PC-9 (cell line): ENCODE data around the gene TTC29. TPM values are rescaled to one million over a fixed set of nuclear protein-coding genes. Genes with fewer than 3 reads are reported as not detected.

Experiments
- BruUV-seq: library from RNA; stranded (reverse); fragments of 400-500 nt; replicated peaks from 2 replicates; lab custom pipeline; 2021; lab: Mats Ljungman, UMichigan
- CTCF ChIA-PET: fragments of 300-600 bp; sonication (Branson Sonifier 250); formaldehyde crosslinking; loops from one replicate; lab custom pipeline; 2022; ENCODE audit warnings: antibody characterized with exemption; lab: Charles Lee
- POLR2A ChIA-PET: fragments of 300-600 bp; sonication (Branson Sonifier 250); formaldehyde crosslinking; loops from one replicate; lab custom pipeline; 2022; ENCODE audit warnings: antibody characterized with exemption; ENCODE audit not compliant: unreplicated experiment; lab: Charles Lee
- DNase-seq, 2 experiments: peaks; one replicate each; pipeline versions ENCODE4 v3.0.0 to v3.0.0-alpha.2; 2015 to 2022; ENCODE audit warnings: mixed read lengths in 1 of 2
- H2AFZ ChIP-seq: fragments of 200-600 bp; sonication (generic); 2 replicates; pipeline ENCODE4 v1.8.1; 2017; ENCODE audit warnings: antibody characterized with exemption
- H3F3A ChIP-seq: fragments of 200-600 bp; sonication (generic); 2 replicates; pipeline ENCODE4 v1.8.1; 2017; ENCODE audit warnings: antibody characterized with exemption, mild to moderate bottlenecking, low read depth; ENCODE audit not compliant: insufficient read depth
- H3K27ac ChIP-seq: fragments of 200-600 bp; sonication (generic); 2 replicates; pipeline ENCODE4 v1.6.1; 2016; ENCODE audit warnings: mixed run types
- H3K27me3 ChIP-seq: fragments of 200-600 bp; sonication (generic); 2 replicates; pipeline ENCODE4 v1.6.1; 2016; ENCODE audit warnings: low read depth, mixed run types; ENCODE audit not compliant: insufficient read depth
- H3K36me3 ChIP-seq: fragments of 200-600 bp; sonication (generic); 2 replicates; pipeline ENCODE4 v1.6.1; 2016; ENCODE audit warnings: low read depth, mixed run types
- H3K4me1 ChIP-seq: fragments of 200-600 bp; sonication (generic); replicated peaks from 2 replicates; pipeline ENCODE4 v1.6.1; 2016; ENCODE audit warnings: mixed run types; ENCODE audit not compliant: insufficient read depth
- H3K4me2 ChIP-seq: fragments of 200-600 bp; sonication (generic); 2 replicates; pipeline ENCODE4 v1.6.1; 2017; ENCODE audit warnings: mixed run types
- H3K4me3 ChIP-seq: fragments of 200-600 bp; sonication (generic); 2 replicates; pipeline ENCODE4 v1.6.1; 2016; ENCODE audit warnings: mixed run types
- H3K79me2 ChIP-seq: fragments of 200-600 bp; sonication (generic); 2 replicates; pipeline ENCODE4 v1.6.1; 2017; ENCODE audit warnings: low read depth, mixed run types
- H3K9me2 ChIP-seq: fragments of 200-600 bp; sonication (generic); 2 replicates; pipeline ENCODE4 v1.8.1; 2017; ENCODE audit warnings: mild to moderate bottlenecking; ENCODE audit not compliant: insufficient read depth
- H3K9me3 ChIP-seq: fragments of 200-600 bp; sonication (generic); 2 replicates; pipeline ENCODE4 v1.8.1; 2016; ENCODE audit warnings: low read depth; ENCODE audit not compliant: insufficient read depth
- H4K20me1 ChIP-seq: fragments of 200-600 bp; sonication (generic); 2 replicates; pipeline ENCODE4 v1.8.1; 2017; ENCODE audit not compliant: insufficient read depth
- EZH2 ChIP-seq: fragments of 200-600 bp; sonication (generic); IDR thresholded peaks from 2 replicates; pipeline ENCODE4 v1.8.0; 2017; ENCODE audit warnings: antibody characterized with exemption, low read depth
- intact Hi-C: fragments of 100-400 bp; cut with micrococcal nuclease; formaldehyde crosslinking; loops from one replicate; pipeline ENCODE4 v1.10.0; 2022; ENCODE audit not compliant: unreplicated experiment
- total RNA-seq: library from RNA; stranded (reverse); gene quantifications from 2 replicates; pipeline ENCODE4 v1.2.3, GENCODE V29; 2021
- TF ChIP-seq, protein P1 (sequence below): fragments of 200-600 bp; sonication (generic); conservative IDR thresholded peaks from 2 replicates; pipeline ENCODE4 v1.6.1; 2017; ENCODE audit warnings: mixed run types, antibody characterized with exemption, mild to moderate bottlenecking, moderate library complexity

The TTC29 gene
- total RNA-seq, 1 experiment from 2014 or later: not detected

GRCh38 chr4:146776691-146777090 lies 169.0 kb downstream of the TTC29 start:
- ChIA-PET CTCF (no interaction called here), POLR2A (no interaction called here)
- Histone ChIP-seq H3K9me2 (no peaks in the 10 kb centered on the region), H3K4me2 (no peak overlapping the region), H3K4me3 (no peak overlapping the region), H3K79me2 (no peaks in the 10 kb centered on the region), H3K4me1 (no peaks in the 10 kb centered on the region), H3K27me3 (no peaks in the 10 kb centered on the region), H3K9me3 (no peaks in the 10 kb centered on the region), H4K20me1 (no peaks in the 10 kb centered on the region), H2AFZ (no peak overlapping the region), H3F3A (no peaks in the 10 kb centered on the region), H3K27ac (no peak overlapping the region), H3K36me3 (no peaks in the 10 kb centered on the region)
- no TSS peak for BruUV-seq
- no peak for TF ChIP-seq EZH2
- TF ChIP-seq, protein P1, sequence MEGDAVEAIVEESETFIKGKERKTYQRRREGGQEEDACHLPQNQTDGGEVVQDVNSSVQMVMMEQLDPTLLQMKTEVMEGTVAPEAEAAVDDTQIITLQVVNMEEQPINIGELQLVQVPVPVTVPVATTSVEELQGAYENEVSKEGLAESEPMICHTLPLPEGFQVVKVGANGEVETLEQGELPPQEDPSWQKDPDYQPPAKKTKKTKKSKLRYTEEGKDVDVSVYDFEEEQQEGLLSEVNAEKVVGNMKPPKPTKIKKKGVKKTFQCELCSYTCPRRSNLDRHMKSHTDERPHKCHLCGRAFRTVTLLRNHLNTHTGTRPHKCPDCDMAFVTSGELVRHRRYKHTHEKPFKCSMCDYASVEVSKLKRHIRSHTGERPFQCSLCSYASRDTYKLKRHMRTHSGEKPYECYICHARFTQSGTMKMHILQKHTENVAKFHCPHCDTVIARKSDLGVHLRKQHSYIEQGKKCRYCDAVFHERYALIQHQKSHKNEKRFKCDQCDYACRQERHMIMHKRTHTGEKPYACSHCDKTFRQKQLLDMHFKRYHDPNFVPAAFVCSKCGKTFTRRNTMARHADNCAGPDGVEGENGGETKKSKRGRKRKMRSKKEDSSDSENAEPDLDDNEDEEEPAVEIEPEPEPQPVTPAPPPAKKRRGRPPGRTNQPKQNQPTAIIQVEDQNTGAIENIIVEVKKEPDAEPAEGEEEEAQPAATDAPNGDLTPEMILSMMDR: no peak
- intact Hi-C loops: no loop called here
- no peak for DNase-seq

DNA sequence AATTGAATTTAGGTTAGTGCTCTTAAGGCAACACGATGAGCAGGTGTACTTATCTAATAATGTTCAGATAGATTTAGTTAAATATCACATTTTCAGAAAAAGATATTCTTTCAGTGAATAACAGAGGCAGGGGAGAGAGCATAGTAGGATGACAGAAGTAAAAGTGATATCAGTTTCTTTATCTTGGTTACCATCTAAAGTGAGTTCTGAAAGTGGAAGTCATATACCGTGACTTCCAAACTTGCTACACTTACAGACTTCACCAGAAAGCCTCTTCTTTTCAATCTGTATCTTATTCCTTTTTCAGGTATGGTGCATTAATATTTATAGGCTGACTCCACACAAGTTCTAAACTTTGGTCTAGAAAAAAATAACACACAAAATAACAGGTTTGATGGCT lies 182.1 kb downstream of the TTC29 start:
- Histone ChIP-seq H2AFZ (no peak overlapping the region), H4K20me1 (no peaks in the 10 kb centered on the region), H3K27me3 (no peaks in the 10 kb centered on the region), H3K4me1 (no peaks in the 10 kb centered on the region), H3K9me2 (no peaks in the 10 kb centered on the region), H3F3A (no peaks in the 10 kb centered on the region), H3K79me2 (no peaks in the 10 kb centered on the region), H3K4me2 (no peak overlapping the region), H3K9me3 (no peaks in the 10 kb centered on the region), H3K4me3 (no peak overlapping the region), H3K36me3 (no peaks in the 10 kb centered on the region), H3K27ac (no peak overlapping the region)
- TF ChIP-seq, protein P1: no peak
- TF ChIP-seq EZH2: no peak
- no TSS peak for BruUV-seq
- no peak for DNase-seq
- POLR2A ChIA-PET: no interaction called here
- CTCF ChIA-PET: no interaction called here
- intact Hi-C loops: no loop called here

DNA sequence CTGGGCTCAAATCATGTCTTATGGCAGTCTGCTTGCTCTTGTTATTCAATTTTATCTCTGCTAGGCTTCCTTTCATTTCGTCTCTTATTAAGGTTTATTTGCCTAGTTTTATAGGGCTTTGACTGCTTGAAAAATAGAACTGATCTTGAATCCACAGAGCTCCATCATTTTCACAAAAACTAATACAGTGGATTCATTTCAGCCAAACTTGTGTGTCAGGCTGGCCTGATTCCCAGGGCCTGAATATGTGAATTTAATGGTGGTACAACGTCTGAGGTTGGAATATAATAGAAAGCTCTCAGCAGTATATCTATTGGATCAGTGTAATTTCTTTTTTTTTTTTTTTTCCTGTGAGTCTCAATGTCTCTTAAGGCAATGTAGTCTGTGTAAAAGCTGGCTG lies 183.6 kb downstream of the TTC29 start:
- Histone ChIP-seq H3K4me3 (no peak overlapping the region), H3K36me3 (no peaks in the 10 kb centered on the region), H3K9me2 (no peaks in the 10 kb centered on the region), H4K20me1 (no peaks in the 10 kb centered on the region), H3K9me3 (no peaks in the 10 kb centered on the region), H3K27me3 (no peaks in the 10 kb centered on the region), H3F3A (no peaks in the 10 kb centered on the region), H3K79me2 (no peaks in the 10 kb centered on the region), H3K4me1 (no peaks in the 10 kb centered on the region), H3K27ac (no peak overlapping the region), H2AFZ (no peak overlapping the region), H3K4me2 (no peak overlapping the region)
- DNase-seq: no peak
- no TSS peak for BruUV-seq
- TF ChIP-seq, protein P1: no peak
- no peak for TF ChIP-seq EZH2
- intact Hi-C loops: no loop called here
- CTCF ChIA-PET: interaction anchor here (0.5 kb wide), 1 partner anchor 1105 kb away, joined by 3 read pairs; no protein-coding TSS in a partner anchor
- POLR2A ChIA-PET: no interaction called here
